HG03439 (cell line): ENCODE data around the gene LCN15.

Source experiments
- ATAC-seq: cut with Tn5 transposase; IDR thresholded peaks from one replicate; pipeline ENCODE4 v1.9.1; 2021; ENCODE audit warnings: mild to moderate bottlenecking, moderate library complexity; ENCODE audit not compliant: unreplicated experiment

Gene LCN15

GRCh38 chr9:136741883-136742571, 22.3 kb downstream of the LCN15 start:
- ATAC-seq: no peak

- no peak for ATAC-seq
These were observed 23.1 kb downstream of the LCN15 start for GRCh38 chr9:136740971-136741882.

GRCh38 chr9:136740491-136740890, 23.8 kb downstream of the LCN15 start:
- no peak for ATAC-seq

- ATAC-seq: no peak
These were observed 24.2 kb downstream of the LCN15 start for GRCh38 chr9:136740069-136740468.

- no peak for ATAC-seq
These were observed 24.8 kb downstream of the LCN15 start for GRCh38 chr9:136739509-136739908.

- ATAC-seq: no peak
These were observed 25.4 kb downstream of the LCN15 start for GRCh38 chr9:136738960-136739359.

- no peak for ATAC-seq
These were observed 28.4 kb downstream of the LCN15 start for GRCh38 chr9:136735812-136736480.

GRCh38 chr9:136734837-136735496, 29.4 kb downstream of the LCN15 start:
- ATAC-seq: no peak

GRCh38 chr9:136733611-136734010, 30.7 kb downstream of the LCN15 start:
- ATAC-seq: no peak

- no peak for ATAC-seq
These were observed 31.7 kb downstream of the LCN15 start for GRCh38 chr9:136732444-136733178.

GRCh38 chr9:136729926-136730325, 34.4 kb downstream of the LCN15 start:
- ATAC-seq: no peak

GRCh38 chr9:136729144-136729543, 35.2 kb downstream of the LCN15 start:
- ATAC-seq: no peak

GRCh38 chr9:136728548-136729123, 35.7 kb downstream of the LCN15 start:
- ATAC-seq: peak; percentile 11

- peak; percentile 64 for ATAC-seq
These were observed 36.2 kb downstream of the LCN15 start for GRCh38 chr9:136728080-136728547.

- no peak for ATAC-seq
These were observed 37.6 kb downstream of the LCN15 start for GRCh38 chr9:136726631-136727191.

- ATAC-seq: no peak
These were observed 38.2 kb downstream of the LCN15 start for GRCh38 chr9:136726118-136726517.

- ATAC-seq: no peak
These were observed 38.7 kb downstream of the LCN15 start for GRCh38 chr9:136725612-136726011.

- ATAC-seq: no peak
These were observed 39.5 kb downstream of the LCN15 start for GRCh38 chr9:136724772-136725171.

GRCh38 chr9:136723989-136724388, 40.3 kb downstream of the LCN15 start:
- ATAC-seq: no peak
